Measurements from ENCODE around the gene SPOP.

- TF ChIP-seq SMARCC2 (IDR thresholded peaks at IDR 0.05; ENCODE audit: low read depth) = no peak
- TF ChIP-seq PREB (CRISPR knock-in tag; IDR thresholded peaks at IDR 0.05) = no peak
- TF ChIP-seq, protein P1, sequence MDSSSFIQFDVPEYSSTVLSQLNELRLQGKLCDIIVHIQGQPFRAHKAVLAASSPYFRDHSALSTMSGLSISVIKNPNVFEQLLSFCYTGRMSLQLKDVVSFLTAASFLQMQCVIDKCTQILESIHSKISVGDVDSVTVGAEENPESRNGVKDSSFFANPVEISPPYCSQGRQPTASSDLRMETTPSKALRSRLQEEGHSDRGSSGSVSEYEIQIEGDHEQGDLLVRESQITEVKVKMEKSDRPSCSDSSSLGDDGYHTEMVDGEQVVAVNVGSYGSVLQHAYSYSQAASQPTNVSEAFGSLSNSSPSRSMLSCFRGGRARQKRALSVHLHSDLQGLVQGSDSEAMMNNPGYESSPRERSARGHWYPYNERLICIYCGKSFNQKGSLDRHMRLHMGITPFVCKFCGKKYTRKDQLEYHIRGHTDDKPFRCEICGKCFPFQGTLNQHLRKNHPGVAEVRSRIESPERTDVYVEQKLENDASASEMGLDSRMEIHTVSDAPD (CRISPR knock-in tag; IDR thresholded peaks at IDR 0.05) = no peak
- TF ChIP-seq ZC3H11A (IDR thresholded peaks at IDR 0.05; ENCODE audit: low read depth, low read length) = no peak
- no peak for TF ChIP-seq STAG1 (CRISPR knock-in tag; IDR thresholded peaks at IDR 0.05; ENCODE audit: borderline replicate concordance)
- TF ChIP-seq HDAC2 (IDR thresholded peaks at IDR 0.05) = no peak
- no peak for TF ChIP-seq BHLHE40 (IDR thresholded peaks at IDR 0.05; ENCODE audit: low read length)
- TF ChIP-seq TFAP4 (CRISPR knock-in tag; IDR thresholded peaks at IDR 0.05; ENCODE audit: borderline replicate concordance) = no peak
Observed at GRCh38 chr17:49555495-49556222, 122.2 kb downstream of the SPOP start.
